Neuronal stem cell (in vitro differentiated cells): ENCODE data around the gene ANKRD27.
"Not testable (repeated sequence)": the region's sequence is repeated elsewhere in the genome, so short reads cannot be mapped to it uniquely, and the experiment has no call there.

Experiments used
- DNase-seq: peaks from one replicate; pipeline ENCODE4 v3.0.0-alpha.2; 2013; ENCODE audit warnings: low spot score
- H2AFZ ChIP-seq: one replicate; pipeline ENCODE4 v1.6.1; 2013; ENCODE audit warnings: mild to moderate bottlenecking, low read length, inconsistent platforms
- H2AK5ac ChIP-seq: 2 replicates; pipeline ENCODE4 v1.6.1; 2013; ENCODE audit warnings: low read depth, mild to moderate bottlenecking, inconsistent platforms, low read length, moderate library complexity, mixed read lengths
- H2BK120ac ChIP-seq: 2 replicates; pipeline ENCODE4 v1.6.1; 2013; ENCODE audit warnings: low read depth, mild to moderate bottlenecking, inconsistent platforms, low read length, moderate library complexity, mixed read lengths
- H2BK12ac ChIP-seq: one replicate; pipeline ENCODE4 v1.6.1; 2013; ENCODE audit warnings: low read length, inconsistent platforms
- H2BK15ac ChIP-seq: 2 replicates; pipeline ENCODE4 v1.6.1; 2013; ENCODE audit warnings: mild to moderate bottlenecking, low read length, inconsistent platforms, mixed read lengths
- H2BK5ac ChIP-seq: one replicate; pipeline ENCODE4 v1.6.1; 2013; ENCODE audit warnings: inconsistent platforms, mild to moderate bottlenecking, low read length, moderate library complexity
- H3K14ac ChIP-seq: one replicate; pipeline ENCODE4 v1.6.1; 2013; ENCODE audit warnings: low read length, inconsistent platforms
- H3K18ac ChIP-seq: 2 replicates; pipeline ENCODE4 v1.6.1; 2013; ENCODE audit warnings: low read length, inconsistent platforms
- H3K23ac ChIP-seq: 2 replicates; pipeline ENCODE4 v1.6.1; 2013; ENCODE audit warnings: low read depth, mild to moderate bottlenecking, mixed read lengths, low read length, inconsistent platforms; ENCODE audit not compliant: poor library complexity
- H3K27ac ChIP-seq: replicated peaks from 3 replicates; pipeline ENCODE4 v1.5.1; 2013; ENCODE audit warnings: low read length, inconsistent platforms
- H3K27me3 ChIP-seq, 3 experiments: 2 replicates each; pipeline ENCODE4 v1.6.1; 2013; ENCODE audit warnings: low read length in 3 of 3, mild to moderate bottlenecking in 2 of 3, inconsistent platforms in 1 of 3, low read depth in 1 of 3, mixed read lengths in 1 of 3, moderate library complexity in 1 of 3; ENCODE audit not compliant: control insufficient read depth in 3 of 3, insufficient read depth in 3 of 3
- H3K36me3 ChIP-seq, 2 donors: replicated peaks in 1 of 2; 2 replicates each; pipeline ENCODE4 v1.6.1; 2013; ENCODE audit warnings: low read length in 2 of 2; ENCODE audit not compliant: control insufficient read depth in 2 of 2, insufficient read depth in 2 of 2
- H3K4ac ChIP-seq: 2 replicates; pipeline ENCODE4 v1.6.1; 2013; ENCODE audit warnings: inconsistent platforms, mild to moderate bottlenecking, low read length, moderate library complexity
- H3K4me1 ChIP-seq, 2 donors: 1 replicate in 1 of 2; 2 replicates in 1 of 2; pipeline ENCODE4 v1.6.1; 2013; ENCODE audit warnings: low read length in 2 of 2, low read depth in 1 of 2; ENCODE audit not compliant: control insufficient read depth in 2 of 2, insufficient read depth in 1 of 2
- H3K4me2 ChIP-seq: one replicate; pipeline ENCODE4 v1.6.1; 2013; ENCODE audit warnings: mild to moderate bottlenecking, low read length, inconsistent platforms; ENCODE audit not compliant: insufficient read depth, poor library complexity, severe bottlenecking
- H3K4me3 ChIP-seq, 2 donors: 2 replicates each; pipeline ENCODE4 v1.5.1; 2013; ENCODE audit warnings: low read length in 2 of 2, mild to moderate bottlenecking in 2 of 2, inconsistent platforms in 1 of 2, moderate library complexity in 1 of 2
- H3K79me1 ChIP-seq: one replicate; pipeline ENCODE4 v1.6.1; 2013; ENCODE audit warnings: low read depth, mild to moderate bottlenecking, inconsistent platforms, low read length, moderate library complexity
- H3K9ac ChIP-seq: one replicate; pipeline ENCODE4 v1.6.1; 2013; ENCODE audit warnings: mild to moderate bottlenecking, low read depth, low read length, inconsistent platforms; ENCODE audit not compliant: poor library complexity
- H3K9me3 ChIP-seq, 2 donors: replicated peaks in 1 of 2; 2 replicates each; pipeline versions ENCODE3 to v1.6.1; 2013; ENCODE audit warnings: low read length in 2 of 2, mild to moderate bottlenecking in 2 of 2, inconsistent platforms in 1 of 2, low read depth in 1 of 2, mixed read lengths in 1 of 2, moderate library complexity in 1 of 2; ENCODE audit not compliant: control insufficient read depth in 2 of 2, insufficient read depth in 1 of 2
- H4K8ac ChIP-seq: one replicate; pipeline ENCODE4 v1.6.1; 2013; ENCODE audit warnings: low read depth, mild to moderate bottlenecking, inconsistent platforms, low read length, moderate library complexity
- H4K91ac ChIP-seq: one replicate; pipeline ENCODE4 v1.6.1; 2013; ENCODE audit warnings: low read length, low read depth, mild to moderate bottlenecking, inconsistent platforms; ENCODE audit not compliant: poor library complexity
- WGBS, 2 donors: extraction: QIAGEN DNeasy Blood & Tissue Kit; methylation state at CpG; one replicate each; pipeline ENCODE4 v1.1.7; 2013; ENCODE audit warnings: missing lambda C conversion rate in 2 of 2, mixed read lengths in 1 of 2; ENCODE audit not compliant: insufficient read length in 2 of 2, insufficient replicate concordance in 1 of 2; ENCODE audit errors: extremely low coverage in 2 of 2; 5-methylcytosine and 5-hydroxymethylcytosine counted together

The ANKRD27 gene

DNA sequence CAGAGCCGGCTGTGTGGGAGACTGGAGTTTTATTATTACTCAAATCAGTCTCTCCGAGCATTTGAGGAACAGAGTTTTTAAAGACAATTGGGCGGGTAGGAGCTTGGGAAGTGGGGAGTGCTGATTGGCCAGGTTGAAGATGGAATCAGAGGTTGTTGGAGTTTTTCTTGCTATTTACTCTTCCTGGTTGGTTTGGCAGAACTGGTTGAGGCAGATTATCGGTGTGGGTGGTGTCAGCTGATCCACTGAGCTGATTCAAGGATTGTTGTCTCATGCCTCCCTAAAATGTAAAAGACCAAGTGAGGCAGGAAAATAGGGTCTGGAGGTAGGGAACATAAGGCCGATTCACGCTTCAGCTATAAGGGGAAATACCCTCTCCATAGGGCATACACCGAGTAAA lies 43.3 kb upstream of the ANKRD27 start:
- DNase-seq = no peak
- H3K4me3 ChIP-seq = no peak overlapping the region
- WGBS, 2 donors = no CpG with 5 or more reads among the region's 7 CpGs

DNA sequence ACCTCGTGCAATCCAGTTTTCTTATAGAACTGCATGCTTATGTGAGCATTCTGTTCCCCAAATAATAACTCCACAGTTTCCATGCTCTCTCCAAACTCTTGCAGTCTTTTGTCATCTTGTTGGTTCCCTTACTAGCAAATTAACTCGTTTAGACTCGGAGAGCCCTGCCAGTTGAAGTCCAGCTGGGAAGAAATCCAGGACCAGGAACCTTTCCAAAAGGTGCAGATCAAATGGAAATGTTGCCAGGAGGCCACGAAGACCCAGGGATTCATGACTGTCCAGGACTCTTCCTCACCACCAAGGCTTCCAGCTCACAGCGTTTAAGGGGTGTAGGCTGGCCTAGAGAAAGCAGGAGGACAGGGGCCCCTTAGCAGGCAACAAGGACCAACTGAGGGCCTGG lies 42.5 kb upstream of the ANKRD27 start:
- Histone ChIP-seq H3K18ac (no peak overlapping the region), H3K4me1 (no peaks in the 10 kb centered on the region), H2BK5ac (no peak overlapping the region), H2BK120ac (no peak overlapping the region), H2AK5ac (no peak overlapping the region), H3K4me2 (no peak overlapping the region), H3K23ac (no peak overlapping the region), H2BK12ac (no peak overlapping the region), H4K91ac (no peak overlapping the region), H4K8ac (no peak overlapping the region), H2AFZ (no peak overlapping the region), H3K4me3 (no peak overlapping the region), H3K14ac (no peak overlapping the region), H3K79me1 (no peaks in the 10 kb centered on the region), H3K4ac (no peak overlapping the region), H3K27me3 (no peaks in the 10 kb centered on the region), H3K9me3 (no peaks in the 10 kb centered on the region), H3K27ac (no peak overlapping the region), H2BK15ac (no peak overlapping the region), H3K36me3 (peaks cover 0 to 2% of the 10 kb centered on the region in 2 donors), H3K9ac (no peak overlapping the region)
- no peak for DNase-seq
- WGBS, 2 donors = no CpG with 5 or more reads among the region's 5 CpGs

More for the DNA sequence above, 43.3 kb upstream of the ANKRD27 start:
- Histone ChIP-seq H3K18ac (no peak overlapping the region), H3K4ac (no peak overlapping the region), H4K8ac (no peak overlapping the region), H3K4me2 (no peak overlapping the region), H2BK5ac (no peak overlapping the region), H2AFZ (no peak overlapping the region), H3K23ac (no peak overlapping the region), H2BK15ac (no peak overlapping the region), H3K4me1 (no peaks in the 10 kb centered on the region), H3K14ac (no peak overlapping the region), H3K79me1 (no peaks in the 10 kb centered on the region), H4K91ac (no peak overlapping the region), H3K9me3 (no peaks in the 10 kb centered on the region), H3K27me3 (no peaks in the 10 kb centered on the region), H3K9ac (no peak overlapping the region), H2BK12ac (no peak overlapping the region), H3K36me3 (peaks cover 0 to 2% of the 10 kb centered on the region in 2 donors), H2BK120ac (no peak overlapping the region), H2AK5ac (no peak overlapping the region), H3K27ac (no peak overlapping the region)

DNA sequence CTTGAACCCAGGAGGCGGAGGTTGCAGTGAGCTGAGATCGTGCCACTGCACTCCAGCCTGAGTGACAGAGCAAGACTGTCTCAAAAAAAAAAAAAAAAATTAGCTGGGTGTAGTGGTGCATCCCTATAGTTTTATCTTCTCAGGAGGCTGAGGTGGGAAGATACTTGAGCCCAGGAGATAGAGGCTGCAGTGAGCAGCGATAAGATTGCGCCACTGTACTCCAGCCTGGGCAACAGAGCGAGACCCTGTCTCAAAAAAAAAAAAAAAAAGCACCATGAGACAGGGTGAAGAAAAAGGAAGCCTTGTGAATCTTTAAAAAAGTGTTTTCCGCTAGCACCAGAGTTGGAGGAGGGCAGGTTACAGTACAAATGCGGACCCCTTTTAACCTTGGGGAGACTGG lies 41.2 kb upstream of the ANKRD27 start:
- not testable (repeated sequence) for H2AK5ac ChIP-seq, H3K18ac ChIP-seq, H2BK15ac ChIP-seq, H4K8ac ChIP-seq, H3K4me2 ChIP-seq, H3K14ac ChIP-seq, H3K79me1 ChIP-seq, H3K27ac ChIP-seq, H3K27me3 ChIP-seq, H3K9ac ChIP-seq, H3K4ac ChIP-seq, H3K23ac ChIP-seq, H3K9me3 ChIP-seq, H3K4me1 ChIP-seq, H2BK5ac ChIP-seq, H4K91ac ChIP-seq, H2BK12ac ChIP-seq, H2BK120ac ChIP-seq, H3K4me3 ChIP-seq, H3K36me3 ChIP-seq, H2AFZ ChIP-seq, DNase-seq
- WGBS, 2 donors = no CpG with 5 or more reads among the region's 7 CpGs

DNA sequence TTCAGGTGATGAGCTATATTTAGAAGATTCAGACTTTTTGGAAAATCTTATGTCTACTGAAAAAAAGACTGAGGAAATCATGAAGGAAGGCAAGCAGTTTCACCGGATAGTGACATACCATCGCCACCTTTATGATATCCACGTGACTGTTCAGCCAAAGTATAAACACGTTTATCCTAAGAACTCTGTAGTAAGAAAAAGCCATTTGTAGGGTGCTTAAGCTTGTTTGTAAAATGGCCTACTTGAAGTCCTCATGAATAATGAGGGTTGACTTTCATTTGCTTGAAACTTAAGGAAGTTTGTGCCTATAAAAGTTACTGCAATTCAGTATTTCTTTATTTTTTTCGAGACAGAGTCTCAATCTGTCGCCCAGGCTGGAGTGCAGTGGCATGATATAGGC lies 36.8 kb upstream of the ANKRD27 start:
- no peak for DNase-seq
- H3K14ac ChIP-seq = no peak overlapping the region
- H3K23ac ChIP-seq = no peak overlapping the region
- H2BK15ac ChIP-seq = no peak overlapping the region
- H3K9me3 ChIP-seq = peaks cover 0 to under 1% of the 10 kb centered on the region in 2 donors
- H3K18ac ChIP-seq = no peak overlapping the region
- no CpG with 5 or more reads among the region's 6 CpGs for WGBS, 2 donors
- H2BK12ac ChIP-seq = no peak overlapping the region
- H3K4me3 ChIP-seq = no peak overlapping the region
- no peak overlapping the region for H3K4me2 ChIP-seq
- H2BK120ac ChIP-seq = no peak overlapping the region
- no peak overlapping the region for H2AK5ac ChIP-seq
- no peak overlapping the region for H3K27ac ChIP-seq
- H3K4me1 ChIP-seq = no peaks in the 10 kb centered on the region
- H3K9ac ChIP-seq = no peak overlapping the region
- H4K8ac ChIP-seq = no peak overlapping the region
- no peak overlapping the region for H2BK5ac ChIP-seq
- H2AFZ ChIP-seq = no peak overlapping the region
- H3K36me3 ChIP-seq = peaks cover 2 to 3% of the 10 kb centered on the region in 2 donors
- no peaks in the 10 kb centered on the region for H3K79me1 ChIP-seq
- H3K4ac ChIP-seq = no peak overlapping the region
- no peaks in the 10 kb centered on the region for H3K27me3 ChIP-seq
- no peak overlapping the region for H4K91ac ChIP-seq
